Measurements from ENCODE around the gene NPAS3. TPM values are rescaled to one million over a fixed set of nuclear protein-coding genes. Genes with fewer than 3 reads are reported as not detected.

The NPAS3 gene
- total and polyA plus RNA-seq, 2 of the 13 experiments (the other 11 are each of a cell fraction or from before 2014, with no cell fraction given): not detected

DNA sequence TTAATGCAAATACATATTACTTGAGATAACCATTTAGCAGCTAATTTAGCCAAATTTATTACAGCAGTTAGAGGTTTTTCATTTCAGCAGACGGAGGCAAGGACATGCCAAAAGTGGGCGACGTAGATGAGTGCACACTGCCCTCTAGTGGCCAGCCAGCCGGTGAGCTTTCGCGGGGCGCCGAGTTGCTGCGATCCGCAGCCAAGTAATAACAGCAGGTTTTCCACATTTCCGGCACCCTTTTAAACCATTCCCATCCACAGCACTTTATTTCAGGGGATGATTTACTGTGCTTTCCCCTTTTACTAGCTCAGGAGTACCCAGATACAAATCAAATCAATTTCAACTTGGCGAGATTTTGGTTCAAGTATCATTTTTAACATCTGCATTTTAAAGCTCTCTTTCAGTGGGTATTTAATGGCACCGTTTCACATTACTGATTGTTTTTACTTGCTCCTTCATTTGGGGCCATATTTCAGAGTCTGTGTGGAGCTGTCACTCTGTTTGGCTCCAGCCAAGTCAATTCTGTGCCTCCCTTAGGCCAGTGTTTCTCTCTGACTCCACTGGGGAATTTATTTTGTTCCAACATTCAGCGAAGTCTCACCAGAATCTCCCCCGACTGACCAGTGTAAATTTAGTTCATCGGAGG, 854.2 kb downstream of the NPAS3 start (continued):
- TF ChIP-seq ZNF232 (CRISPR knock-in tag; IDR thresholded peaks at IDR 0.05; ENCODE audit: borderline replicate concordance) (no peak; the same call in 1 of the 2 replicates), DR1 (CRISPR knock-in tag; IDR thresholded peaks at IDR 0.05) (no peak), ZMYM2 (CRISPR knock-in tag; IDR thresholded peaks at IDR 0.05) (no peak), GABPA (IDR thresholded peaks at IDR 0.05; ENCODE audit: low read depth, low read length) (no peak), GABPA (CRISPR knock-in tag; IDR thresholded peaks at IDR 0.05; ENCODE audit: low read depth) (0 out of 2 replicates have a peak, but pooled peaks have one; percentile 24), CREB1 (IDR thresholded peaks at IDR 0.05) (no peak), CREB1 (CRISPR knock-in tag; IDR thresholded peaks at IDR 0.05) (no peak), FOXM1 (CRISPR knock-in tag; IDR thresholded peaks at IDR 0.05) (no peak), YEATS2 (CRISPR knock-in tag; IDR thresholded peaks at IDR 0.05; ENCODE audit: borderline replicate concordance) (0 out of 2 replicates have a peak, but pooled peaks have one; percentile 30), ZNF773 (CRISPR knock-in tag; IDR thresholded peaks at IDR 0.05; ENCODE audit: borderline replicate concordance) (no peak), ZNF263 (CRISPR knock-in tag; IDR thresholded peaks at IDR 0.05) (no peak), ZSCAN31 (CRISPR knock-in tag; IDR thresholded peaks at IDR 0.05; ENCODE audit: low read depth) (peak; percentile 60), ZNF432 (CRISPR knock-in tag; IDR thresholded peaks at IDR 0.05; ENCODE audit: borderline replicate concordance) (no peak), CAMTA2 (CRISPR knock-in tag; IDR thresholded peaks at IDR 0.05; ENCODE audit: borderline replicate concordance) (no peak), ZNF224 (CRISPR knock-in tag; IDR thresholded peaks at IDR 0.05) (no peak), CREM (IDR thresholded peaks at IDR 0.05) (peak; percentile 39; the same call in 1 of the 2 replicates), CREM (CRISPR knock-in tag; IDR thresholded peaks at IDR 0.05) (no peak), ZNF431 (CRISPR knock-in tag; IDR thresholded peaks at IDR 0.05; ENCODE audit: borderline replicate concordance, low read depth) (no peak), ZNF12 (CRISPR knock-in tag; IDR thresholded peaks at IDR 0.05) (peak; percentile 44; the same call in 1 of the 2 replicates), SRF (IDR thresholded peaks at IDR 0.05; ENCODE audit: low read depth, low read length) (no peak), NFIC (IDR thresholded peaks at IDR 0.05; ENCODE audit: low read length) (no peak), FOXK1 (CRISPR knock-in tag; IDR thresholded peaks at IDR 0.05; ENCODE audit: borderline replicate concordance, low read depth) (no peak)
- TF ChIP-seq, protein P1, sequence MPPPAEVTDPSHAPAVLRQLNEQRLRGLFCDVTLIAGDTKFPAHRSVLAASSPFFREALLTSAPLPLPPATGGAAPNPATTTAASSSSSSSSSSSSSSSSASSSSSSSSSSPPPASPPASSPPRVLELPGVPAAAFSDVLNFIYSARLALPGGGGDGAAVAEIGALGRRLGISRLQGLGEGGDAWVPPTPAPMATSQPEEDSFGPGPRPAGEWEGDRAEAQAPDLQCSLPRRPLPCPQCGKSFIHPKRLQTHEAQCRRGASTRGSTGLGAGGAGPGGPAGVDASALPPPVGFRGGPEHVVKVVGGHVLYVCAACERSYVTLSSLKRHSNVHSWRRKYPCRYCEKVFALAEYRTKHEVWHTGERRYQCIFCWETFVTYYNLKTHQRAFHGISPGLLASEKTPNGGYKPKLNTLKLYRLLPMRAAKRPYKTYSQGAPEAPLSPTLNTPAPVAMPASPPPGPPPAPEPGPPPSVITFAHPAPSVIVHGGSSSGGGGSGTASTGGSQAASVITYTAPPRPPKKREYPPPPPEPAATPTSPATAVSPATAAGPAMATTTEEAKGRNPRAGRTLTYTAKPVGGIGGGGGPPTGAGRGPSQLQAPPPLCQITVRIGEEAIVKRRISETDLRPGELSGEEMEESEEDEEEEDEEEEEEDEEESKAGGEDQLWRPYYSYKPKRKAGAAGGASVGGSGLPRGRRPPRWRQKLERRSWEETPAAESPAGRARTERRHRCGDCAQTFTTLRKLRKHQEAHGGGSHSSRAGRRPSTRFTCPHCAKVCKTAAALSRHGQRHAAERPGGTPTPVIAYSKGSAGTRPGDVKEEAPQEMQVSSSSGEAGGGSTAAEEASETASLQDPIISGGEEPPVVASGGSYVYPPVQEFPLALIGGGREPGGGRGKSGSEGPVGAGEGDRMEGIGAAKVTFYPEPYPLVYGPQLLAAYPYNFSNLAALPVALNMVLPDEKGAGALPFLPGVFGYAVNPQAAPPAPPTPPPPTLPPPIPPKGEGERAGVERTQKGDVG (CRISPR knock-in tag; IDR thresholded peaks at IDR 0.05; ENCODE audit: borderline replicate concordance): no peak
- TF ChIP-seq, protein P2, sequence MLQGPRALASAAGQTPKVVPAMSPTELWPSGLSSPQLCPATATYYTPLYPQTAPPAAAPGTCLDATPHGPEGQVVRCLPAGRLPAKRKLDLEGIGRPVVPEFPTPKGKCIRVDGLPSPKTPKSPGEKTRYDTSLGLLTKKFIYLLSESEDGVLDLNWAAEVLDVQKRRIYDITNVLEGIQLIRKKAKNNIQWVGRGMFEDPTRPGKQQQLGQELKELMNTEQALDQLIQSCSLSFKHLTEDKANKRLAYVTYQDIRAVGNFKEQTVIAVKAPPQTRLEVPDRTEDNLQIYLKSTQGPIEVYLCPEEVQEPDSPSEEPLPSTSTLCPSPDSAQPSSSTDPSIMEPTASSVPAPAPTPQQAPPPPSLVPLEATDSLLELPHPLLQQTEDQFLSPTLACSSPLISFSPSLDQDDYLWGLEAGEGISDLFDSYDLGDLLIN (CRISPR knock-in tag; IDR thresholded peaks at IDR 0.05; ENCODE audit: borderline replicate concordance): no peak
- TF ChIP-seq, protein P3, sequence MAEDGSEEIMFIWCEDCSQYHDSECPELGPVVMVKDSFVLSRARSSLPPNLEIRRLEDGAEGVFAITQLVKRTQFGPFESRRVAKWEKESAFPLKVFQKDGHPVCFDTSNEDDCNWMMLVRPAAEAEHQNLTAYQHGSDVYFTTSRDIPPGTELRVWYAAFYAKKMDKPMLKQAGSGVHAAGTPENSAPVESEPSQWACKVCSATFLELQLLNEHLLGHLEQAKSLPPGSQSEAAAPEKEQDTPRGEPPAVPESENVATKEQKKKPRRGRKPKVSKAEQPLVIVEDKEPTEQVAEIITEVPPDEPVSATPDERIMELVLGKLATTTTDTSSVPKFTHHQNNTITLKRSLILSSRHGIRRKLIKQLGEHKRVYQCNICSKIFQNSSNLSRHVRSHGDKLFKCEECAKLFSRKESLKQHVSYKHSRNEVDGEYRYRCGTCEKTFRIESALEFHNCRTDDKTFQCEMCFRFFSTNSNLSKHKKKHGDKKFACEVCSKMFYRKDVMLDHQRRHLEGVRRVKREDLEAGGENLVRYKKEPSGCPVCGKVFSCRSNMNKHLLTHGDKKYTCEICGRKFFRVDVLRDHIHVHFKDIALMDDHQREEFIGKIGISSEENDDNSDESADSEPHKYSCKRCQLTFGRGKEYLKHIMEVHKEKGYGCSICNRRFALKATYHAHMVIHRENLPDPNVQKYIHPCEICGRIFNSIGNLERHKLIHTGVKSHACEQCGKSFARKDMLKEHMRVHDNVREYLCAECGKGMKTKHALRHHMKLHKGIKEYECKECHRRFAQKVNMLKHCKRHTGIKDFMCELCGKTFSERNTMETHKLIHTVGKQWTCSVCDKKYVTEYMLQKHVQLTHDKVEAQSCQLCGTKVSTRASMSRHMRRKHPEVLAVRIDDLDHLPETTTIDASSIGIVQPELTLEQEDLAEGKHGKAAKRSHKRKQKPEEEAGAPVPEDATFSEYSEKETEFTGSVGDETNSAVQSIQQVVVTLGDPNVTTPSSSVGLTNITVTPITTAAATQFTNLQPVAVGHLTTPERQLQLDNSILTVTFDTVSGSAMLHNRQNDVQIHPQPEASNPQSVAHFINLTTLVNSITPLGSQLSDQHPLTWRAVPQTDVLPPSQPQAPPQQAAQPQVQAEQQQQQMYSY (CRISPR knock-in tag; IDR thresholded peaks at IDR 0.05): no peak

Data from HepG2 (cell line).